Measurements from ENCODE around the gene LRRC47.
"Not testable (repeated sequence)": the region's sequence is repeated elsewhere in the genome, so short reads cannot be mapped to it uniquely, and the experiment has no call there.

Gene LRRC47

DNA sequence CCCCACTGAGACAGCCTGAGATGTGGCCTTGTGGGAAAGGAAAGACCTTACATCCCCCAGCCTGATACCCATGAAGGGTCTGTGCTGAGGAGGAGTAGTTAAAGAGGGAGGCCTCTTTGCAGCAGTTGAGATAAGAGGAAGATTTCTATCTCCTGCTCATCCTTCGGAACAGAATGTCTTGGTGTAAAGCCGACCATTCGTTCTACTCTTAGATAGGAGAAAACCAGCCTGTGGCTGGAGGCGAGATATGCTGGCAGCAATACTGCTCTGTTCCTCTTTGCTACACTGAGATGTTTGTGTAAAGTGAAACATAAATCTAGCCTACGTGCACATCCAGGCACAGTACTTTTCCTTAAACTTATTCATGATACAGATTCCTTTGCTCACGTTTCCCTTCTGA lies 45.6 kb downstream of the LRRC47 start:
- peaks cover 28% of the 10 kb centered on the region for H3K4me1 Mint-ChIP-seq

DNA sequence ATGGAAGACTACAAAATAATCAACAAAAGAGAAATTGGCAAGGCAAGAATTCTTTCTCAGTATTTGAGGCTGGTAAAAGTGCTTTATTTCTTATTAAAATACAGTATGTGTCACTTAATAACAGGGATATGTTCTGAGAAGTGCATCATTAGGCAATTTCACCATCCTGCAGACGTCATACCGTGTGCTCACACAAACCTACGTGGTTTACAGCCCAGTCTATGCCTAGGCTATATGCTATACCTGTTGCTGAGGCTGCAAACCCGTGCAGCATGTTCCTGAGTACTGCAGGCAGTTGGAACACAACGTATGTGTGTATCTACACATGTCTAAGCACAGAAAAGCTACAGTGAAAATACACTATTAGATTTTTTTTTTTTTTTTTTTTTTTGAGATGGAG lies 46.8 kb downstream of the LRRC47 start:
- DNase-seq: no peak
- peaks cover 41% of the 10 kb centered on the region for H3K4me1 Mint-ChIP-seq
- TF ChIP-seq, protein P1, sequence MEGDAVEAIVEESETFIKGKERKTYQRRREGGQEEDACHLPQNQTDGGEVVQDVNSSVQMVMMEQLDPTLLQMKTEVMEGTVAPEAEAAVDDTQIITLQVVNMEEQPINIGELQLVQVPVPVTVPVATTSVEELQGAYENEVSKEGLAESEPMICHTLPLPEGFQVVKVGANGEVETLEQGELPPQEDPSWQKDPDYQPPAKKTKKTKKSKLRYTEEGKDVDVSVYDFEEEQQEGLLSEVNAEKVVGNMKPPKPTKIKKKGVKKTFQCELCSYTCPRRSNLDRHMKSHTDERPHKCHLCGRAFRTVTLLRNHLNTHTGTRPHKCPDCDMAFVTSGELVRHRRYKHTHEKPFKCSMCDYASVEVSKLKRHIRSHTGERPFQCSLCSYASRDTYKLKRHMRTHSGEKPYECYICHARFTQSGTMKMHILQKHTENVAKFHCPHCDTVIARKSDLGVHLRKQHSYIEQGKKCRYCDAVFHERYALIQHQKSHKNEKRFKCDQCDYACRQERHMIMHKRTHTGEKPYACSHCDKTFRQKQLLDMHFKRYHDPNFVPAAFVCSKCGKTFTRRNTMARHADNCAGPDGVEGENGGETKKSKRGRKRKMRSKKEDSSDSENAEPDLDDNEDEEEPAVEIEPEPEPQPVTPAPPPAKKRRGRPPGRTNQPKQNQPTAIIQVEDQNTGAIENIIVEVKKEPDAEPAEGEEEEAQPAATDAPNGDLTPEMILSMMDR (IDR thresholded peaks at IDR 0.05): no peak
- peaks cover 18% of the 10 kb centered on the region for H3K27me3 Mint-ChIP-seq (ENCODE audit: low read depth, poor library complexity)
- H3K36me3 Mint-ChIP-seq (ENCODE audit: low read depth): peaks cover 10% of the 10 kb centered on the region
- no peak overlapping the region for H3K4me3 Mint-ChIP-seq
- H3K27ac Mint-ChIP-seq: no peak overlapping the region
- H3K9me3 Mint-ChIP-seq: no peaks in the 10 kb centered on the region

More for the DNA sequence above, 45.6 kb downstream of the LRRC47 start:
- peaks cover 3% of the 10 kb centered on the region for H3K36me3 Mint-ChIP-seq (ENCODE audit: low read depth)
- no peaks in the 10 kb centered on the region for H3K9me3 Mint-ChIP-seq
- H3K27me3 Mint-ChIP-seq (ENCODE audit: low read depth, poor library complexity): peaks cover 18% of the 10 kb centered on the region
- H3K27ac Mint-ChIP-seq: peak overlapping the region; percentile 13
- no peak for DNase-seq
- no peak overlapping the region for H3K4me3 Mint-ChIP-seq
- TF ChIP-seq, protein P1 (IDR thresholded peaks at IDR 0.05): no peak

DNA sequence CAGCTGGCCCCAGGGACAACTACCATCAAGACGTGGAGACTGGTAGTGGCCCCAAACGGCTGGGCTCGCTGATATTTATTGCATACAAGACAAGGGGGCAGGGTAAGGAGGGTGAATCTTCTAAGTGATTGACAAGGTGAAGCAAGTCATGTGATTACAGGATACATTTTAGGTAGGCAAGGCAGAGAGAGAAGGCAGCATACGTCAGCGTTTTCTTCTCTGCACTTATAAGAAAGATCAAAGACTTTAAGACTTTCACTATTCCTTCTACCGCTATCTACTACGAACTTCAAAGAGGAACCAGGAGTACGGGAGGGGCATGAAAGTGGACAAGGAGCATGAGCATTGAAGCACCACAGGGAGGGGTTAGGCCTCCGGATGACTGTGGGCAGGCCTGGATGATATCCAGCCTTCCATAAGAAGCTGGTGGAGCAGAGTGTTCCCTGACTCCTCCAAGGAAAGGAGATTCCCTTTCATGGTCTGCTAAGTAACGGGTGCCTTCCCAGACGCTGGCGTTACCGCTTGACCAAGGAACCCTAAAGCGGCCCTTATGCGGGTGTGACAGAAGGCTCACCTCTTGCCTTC lies 47.9 kb downstream of the LRRC47 start:
- not testable (repeated sequence) for H3K27ac Mint-ChIP-seq, DNase-seq, H3K9me3 Mint-ChIP-seq
- Mint-ChIP-seq H3K4me1 (peaks cover 42% of the 10 kb centered on the region), H3K36me3 (ENCODE audit: low read depth) (peaks cover 10% of the 10 kb centered on the region), H3K27me3 (ENCODE audit: low read depth, poor library complexity) (peaks cover 18% of the 10 kb centered on the region), H3K4me3 (peak overlapping the region; percentile 72)

DNA sequence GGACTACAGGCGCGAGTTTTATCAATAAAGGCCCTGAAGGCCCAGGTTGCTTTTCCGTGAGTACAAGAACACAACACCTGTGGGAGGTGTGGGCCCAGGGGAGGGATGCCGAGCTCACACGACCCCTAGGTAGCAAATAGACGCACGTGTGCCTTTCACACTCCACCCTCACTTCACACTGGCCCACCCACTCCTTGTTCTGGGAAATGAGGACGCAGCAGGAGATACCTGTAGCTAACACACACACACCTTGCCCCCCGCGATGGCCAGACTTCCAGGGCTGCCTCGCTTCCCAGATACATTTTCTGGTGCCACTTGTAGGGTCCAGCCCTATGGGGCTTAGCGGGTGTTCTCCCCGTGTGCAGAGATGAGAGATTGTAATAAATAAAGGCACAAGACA lies 48.4 kb downstream of the LRRC47 start:
- Mint-ChIP-seq H3K4me1 (peaks cover 42% of the 10 kb centered on the region), H3K4me3 (peak overlapping the region; percentile 72), H3K27me3 (ENCODE audit: low read depth, poor library complexity) (peaks cover 18% of the 10 kb centered on the region), H3K36me3 (ENCODE audit: low read depth) (peaks cover 15% of the 10 kb centered on the region), H3K9me3 (no peaks in the 10 kb centered on the region), H3K27ac (no peak overlapping the region)
- TF ChIP-seq, protein P1 (IDR thresholded peaks at IDR 0.05): no peak
- no peak for DNase-seq

DNA sequence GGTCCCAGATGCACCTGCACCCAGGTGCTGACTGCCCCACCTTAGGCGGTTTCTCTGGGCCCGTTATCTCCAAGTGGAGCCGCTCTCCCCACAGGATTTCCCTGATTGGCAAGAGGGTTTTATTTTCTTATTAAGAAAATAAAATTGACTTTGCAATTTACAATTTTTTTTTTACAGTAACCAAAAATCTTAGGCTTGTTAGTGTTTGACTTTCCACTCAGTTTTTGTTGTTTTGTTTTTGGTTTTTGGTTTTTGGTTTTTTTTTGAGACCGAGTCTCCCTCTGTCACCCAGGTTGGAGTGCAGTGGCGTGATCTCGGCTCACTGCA lies 48.8 kb downstream of the LRRC47 start:
- TF ChIP-seq, protein P1 (IDR thresholded peaks at IDR 0.05): no peak
- no peak for DNase-seq
- Mint-ChIP-seq H3K9me3 (no peaks in the 10 kb centered on the region), H3K4me1 (peaks cover 42% of the 10 kb centered on the region), H3K36me3 (ENCODE audit: low read depth) (peaks cover 15% of the 10 kb centered on the region), H3K27me3 (ENCODE audit: low read depth, poor library complexity) (peaks cover 16% of the 10 kb centered on the region), H3K27ac (no peak overlapping the region), H3K4me3 (peak overlapping the region; percentile 72)

DNA sequence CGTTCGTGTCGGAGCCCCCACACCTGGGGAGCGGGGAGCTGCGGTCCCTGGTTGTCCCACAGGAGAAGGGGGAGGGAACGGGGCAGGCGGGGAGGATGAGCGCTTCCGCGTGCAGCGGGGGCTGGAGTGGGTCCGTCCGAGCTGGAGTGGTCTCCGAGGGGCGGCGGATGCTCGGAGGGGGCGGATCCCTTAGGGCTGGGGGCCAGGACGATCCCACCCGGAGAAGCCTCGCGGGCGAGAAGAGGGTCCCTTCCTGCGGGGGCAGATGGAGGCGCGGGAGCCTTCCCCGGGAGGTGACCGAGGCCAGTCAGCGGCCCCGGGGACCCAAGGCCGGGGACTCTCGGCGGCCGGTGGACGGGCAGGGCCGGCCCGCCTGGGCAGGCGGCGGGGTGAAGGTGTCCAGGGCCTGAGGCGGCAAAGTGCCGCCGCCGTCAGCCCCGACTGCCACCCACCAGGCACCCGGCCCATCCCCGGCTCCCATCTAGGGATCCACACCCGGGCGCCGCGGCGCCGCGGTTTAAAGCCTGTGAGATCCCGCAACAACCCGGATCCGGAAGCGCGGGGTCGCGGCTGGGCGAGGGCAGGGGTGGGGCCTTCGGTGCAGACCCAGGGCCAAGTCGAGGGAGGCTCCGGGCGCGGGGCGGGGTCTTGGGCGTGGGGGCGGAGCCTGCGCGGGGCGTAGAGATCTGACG lies 49.3 kb downstream of the LRRC47 start:
- TF ChIP-seq, protein P1 (IDR thresholded peaks at IDR 0.05): no peak
- peak; percentile 94 for DNase-seq
- Mint-ChIP-seq H3K4me1 (peaks cover 42% of the 10 kb centered on the region), H3K27ac (no peak overlapping the region), H3K36me3 (ENCODE audit: low read depth) (peaks cover 15% of the 10 kb centered on the region), H3K4me3 (peak overlapping the region; percentile 90), H3K27me3 (ENCODE audit: low read depth, poor library complexity) (peaks cover 12% of the 10 kb centered on the region), H3K9me3 (no peaks in the 10 kb centered on the region)

Measured in nephron progenitor cell (in vitro differentiated cells).